ENCODE results near the gene DOCK9. TPM values are rescaled to one million over a fixed set of nuclear protein-coding genes. Genes with fewer than 3 reads are reported as not detected.

The DOCK9 gene
- total RNA-seq, 1 experiment from 2014 or later, result 36.6 TPM

GRCh38 chr13:99014522-99014921 lies 36.7 kb upstream of the DOCK9 start:
- H3K27ac Mint-ChIP-seq, result no peak overlapping the region
- ATAC-seq, result no peak
- no peaks in the 10 kb centered on the region for H3K27me3 Mint-ChIP-seq (ENCODE audit: low read depth)
- CTCF ChIA-PET, result interaction anchor here (0.8 to 1.4 kb wide), 3 partner anchors 14 to 140 kb away, joined by 3 to 6 read pairs (median 4); no protein-coding TSS in a partner anchor
- H3K4me3 Mint-ChIP-seq, result no peak overlapping the region
- H3K4me1 Mint-ChIP-seq, result peaks cover 17% of the 10 kb centered on the region
- H3K36me3 Mint-ChIP-seq, result no peaks in the 10 kb centered on the region
- no peak for DNase-seq (ENCODE audit: low spot score)
- POLR2A ChIA-PET, result no interaction called here
- H3K9me3 Mint-ChIP-seq, result no peaks in the 10 kb centered on the region
- TF ChIP-seq CTCF (IDR thresholded peaks at IDR 0.05) (no peak), ZNF263 (CRISPR knock-in tag; IDR thresholded peaks at IDR 0.05; ENCODE audit: low read depth) (no peak), FOXK1 (CRISPR knock-in tag; IDR thresholded peaks at IDR 0.05) (no peak), ZNF121 (CRISPR knock-in tag; IDR thresholded peaks at IDR 0.05) (no peak), ZNF138 (CRISPR knock-in tag; conservative IDR thresholded peaks at IDR 0.05) (no peak), ESRRA (CRISPR knock-in tag; IDR thresholded peaks at IDR 0.05; ENCODE audit: borderline replicate concordance) (no peak), AFF4 (CRISPR knock-in tag; IDR thresholded peaks at IDR 0.05; ENCODE audit: borderline replicate concordance) (no peak)

GRCh38 chr13:99013951-99014350 lies 36.1 kb upstream of the DOCK9 start:
- Mint-ChIP-seq H3K4me1 (peaks cover 17% of the 10 kb centered on the region), H3K4me3 (no peak overlapping the region), H3K9me3 (no peaks in the 10 kb centered on the region), H3K27ac (no peak overlapping the region), H3K27me3 (ENCODE audit: low read depth) (no peaks in the 10 kb centered on the region), H3K36me3 (no peaks in the 10 kb centered on the region)
- ATAC-seq, result peak; percentile 30; the same call in 1 of the 2 replicates
- ChIA-PET POLR2A (no interaction called here), CTCF (interaction anchor here (1.2 to 1.4 kb wide), 2 partner anchors 15 to 139 kb away, joined by 3 to 6 read pairs; no protein-coding TSS in a partner anchor)
- TF ChIP-seq RELA (CRISPR knock-in tag; IDR thresholded peaks at IDR 0.05; ENCODE audit: borderline replicate concordance), result no peak
- TF ChIP-seq PRDM15 (CRISPR knock-in tag; IDR thresholded peaks at IDR 0.05), result no peak
- TF ChIP-seq ERG (CRISPR knock-in tag; IDR thresholded peaks at IDR 0.05), result no peak
- TF ChIP-seq NFE2L1 (CRISPR knock-in tag; IDR thresholded peaks at IDR 0.05), result no peak
- no peak for TF ChIP-seq ZNF396 (CRISPR knock-in tag; IDR thresholded peaks at IDR 0.05; ENCODE audit: borderline replicate concordance)
- TF ChIP-seq ZNF281 (CRISPR knock-in tag; IDR thresholded peaks at IDR 0.05), result no peak
- no peak for TF ChIP-seq TEAD4 (CRISPR knock-in tag; IDR thresholded peaks at IDR 0.05)
- TF ChIP-seq NFATC4 (CRISPR knock-in tag; IDR thresholded peaks at IDR 0.05), result no peak
- TF ChIP-seq CDX4 (CRISPR knock-in tag; IDR thresholded peaks at IDR 0.05; ENCODE audit: borderline replicate concordance), result no peak
- no peak for TF ChIP-seq EMX1 (CRISPR knock-in tag; IDR thresholded peaks at IDR 0.05)
- DNase-seq (ENCODE audit: low spot score), result no peak

Measured in WTC11 (cell line).